NCI-H2196 (cell line): ENCODE measurements around the gene CMPK2.
"Not testable (repeated sequence)": the region's sequence is repeated elsewhere in the genome, so short reads cannot be mapped to it uniquely, and the experiment has no call there.

Experiments used
- DNase-seq: peaks from one replicate; lab custom pipeline; 2025; ENCODE audit not compliant: unreplicated experiment; lab: John Stamatoyannopoulos, UW

CMPK2 gene

DNA sequence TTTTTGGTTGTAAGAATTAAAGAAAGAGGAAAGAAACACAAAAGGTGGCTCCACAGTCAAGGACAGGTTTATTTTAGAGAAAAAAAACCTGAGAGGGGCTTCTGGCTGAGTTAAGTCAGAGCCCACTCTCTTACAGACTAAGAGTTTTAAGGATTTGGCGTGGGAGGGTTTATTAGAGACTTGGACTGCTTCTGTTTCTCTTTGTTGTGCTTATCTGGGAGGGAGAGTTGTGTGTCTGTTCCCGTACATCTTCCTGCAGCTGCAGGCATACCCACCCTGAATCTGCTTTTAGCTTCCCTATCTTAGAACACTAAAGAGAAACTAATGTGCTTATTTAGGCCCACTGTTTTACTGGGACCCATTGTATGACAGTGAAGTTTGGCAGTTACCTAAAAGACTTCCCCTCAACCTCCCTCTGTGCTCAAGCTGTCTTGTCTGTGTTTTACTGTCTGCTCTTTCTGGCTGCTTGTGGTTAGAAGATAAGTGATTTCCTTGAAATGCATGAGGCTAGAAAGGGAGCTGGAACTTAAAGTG, 14.6 kb upstream of the CMPK2 start:
- DNase-seq, result no peak

DNA sequence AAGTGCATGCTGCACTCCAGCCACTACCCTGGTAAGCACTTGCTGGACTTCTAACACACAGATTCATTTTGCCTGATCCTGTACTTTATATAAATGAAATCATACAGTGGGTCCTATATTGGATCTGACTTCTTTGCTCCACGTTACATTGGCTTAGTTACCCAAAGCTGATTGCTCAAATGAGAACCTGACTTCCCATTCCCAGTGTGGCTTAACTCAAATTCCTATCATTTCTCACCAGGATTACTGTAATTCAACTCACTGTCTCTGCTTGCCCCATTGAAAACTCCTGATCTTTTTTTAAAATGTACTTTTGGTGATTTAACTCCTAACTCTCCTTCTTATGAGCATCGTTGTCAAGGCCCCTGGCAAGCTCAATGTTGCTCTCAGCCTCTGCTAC, 13.3 kb upstream of the CMPK2 start:
- no peak for DNase-seq

DNA sequence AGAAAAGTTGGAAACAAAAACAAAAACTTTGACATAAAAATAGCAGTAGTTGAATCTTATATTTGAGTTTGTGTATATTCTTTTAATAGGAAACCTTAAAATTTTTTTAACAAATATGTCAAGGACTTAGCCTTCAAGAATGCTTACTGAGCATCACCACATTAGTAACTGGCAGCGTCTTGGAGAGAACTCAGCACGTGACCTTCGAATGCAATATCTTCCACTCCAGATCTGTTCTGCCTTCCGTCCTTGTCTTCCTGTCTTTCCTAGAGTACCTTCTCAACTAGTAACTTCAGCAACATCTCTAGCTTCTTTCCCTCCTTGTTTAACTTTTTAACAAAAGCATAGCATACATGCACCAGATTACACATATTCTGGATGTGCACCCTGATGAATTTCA, 12.8 kb upstream of the CMPK2 start:
- no peak for DNase-seq

DNA sequence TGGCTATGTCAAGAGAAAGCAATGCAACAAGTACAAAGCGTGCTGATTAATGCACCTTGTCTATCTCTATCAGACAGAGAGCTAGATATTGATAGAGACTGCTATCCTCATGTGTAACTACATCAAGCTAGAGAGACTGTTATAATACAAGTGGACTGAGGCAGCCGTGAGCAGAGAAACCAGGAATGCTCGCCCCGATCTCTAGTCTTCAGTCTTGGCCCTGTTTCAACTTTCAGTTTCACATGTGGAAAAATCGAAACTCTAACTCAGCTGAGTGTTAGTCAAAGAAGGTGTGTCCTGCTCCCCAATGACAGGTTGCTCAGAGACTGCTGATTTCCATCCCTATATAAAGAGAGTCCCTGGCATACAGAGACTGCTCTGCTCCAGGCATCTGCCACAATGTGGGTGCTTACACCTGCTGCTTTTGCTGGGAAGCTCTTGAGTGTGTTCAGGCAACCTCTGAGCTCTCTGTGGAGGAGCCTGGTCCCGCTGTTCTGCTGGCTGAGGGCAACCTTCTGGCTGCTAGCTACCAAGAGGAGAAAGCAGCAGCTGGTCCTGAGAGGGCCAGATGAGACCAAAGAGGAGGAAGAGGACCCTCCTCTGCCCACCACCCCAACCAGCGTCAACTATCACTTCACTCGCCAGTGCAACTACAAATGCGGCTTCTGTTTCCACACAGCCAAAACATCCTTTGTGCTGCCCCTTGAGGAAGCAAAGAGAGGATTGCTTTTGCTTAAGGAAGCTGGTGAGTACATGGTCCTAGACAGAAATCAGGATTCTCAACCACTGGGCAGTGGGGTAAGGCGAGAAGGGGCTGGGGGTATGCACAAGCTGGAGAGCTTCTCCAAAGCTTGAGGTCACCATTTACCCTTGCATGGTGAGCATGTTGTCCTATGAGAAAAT, 11.9 kb upstream of the CMPK2 start, which contains the start of gene RSAD2:
TSS of gene RSAD2 (plus strand) at position 376 of the 903 bp plus-strand sequence. CDS start at position 400, 24 bp downstream.
- peak; percentile 71 for DNase-seq

DNA sequence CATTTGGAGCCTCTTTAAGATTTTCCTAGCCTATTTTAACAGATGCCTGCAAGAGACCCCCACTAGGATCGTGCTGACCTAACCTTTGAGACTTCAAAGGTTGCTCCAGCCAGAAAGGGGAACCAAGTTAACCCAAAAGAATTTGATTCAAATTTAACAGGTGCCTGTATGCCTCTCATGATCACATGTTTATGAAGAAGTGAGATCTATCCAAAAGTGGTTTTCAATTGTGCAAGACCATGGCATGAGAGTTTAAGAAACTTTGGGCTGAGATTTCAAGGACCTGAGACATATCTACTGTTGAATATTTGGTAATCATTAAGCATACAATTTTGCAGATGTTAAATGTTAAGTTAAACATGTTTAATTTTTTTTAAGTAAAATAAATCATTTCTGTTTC, 10.6 kb upstream of the CMPK2 start:
- no peak for DNase-seq

DNA sequence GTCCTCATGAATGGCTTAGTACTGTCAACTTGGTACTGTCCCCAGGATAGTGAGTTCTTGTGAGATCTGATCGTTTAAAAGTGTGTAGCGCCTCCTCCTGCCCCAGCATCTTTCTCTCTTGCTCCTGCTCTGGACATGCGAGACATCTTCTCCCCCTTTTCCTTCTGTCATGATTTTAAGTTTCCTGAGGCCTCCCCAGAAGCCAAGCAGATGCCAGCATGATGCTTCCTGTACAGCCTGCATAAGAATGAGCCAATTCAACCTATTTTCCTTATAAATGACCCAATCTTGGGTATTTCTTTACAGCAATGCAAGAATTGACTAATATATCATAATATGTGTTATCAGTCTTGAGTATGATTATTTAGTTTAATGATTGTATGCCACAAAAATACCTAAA, 8.3 kb upstream of the CMPK2 start:
- no peak for DNase-seq

DNA sequence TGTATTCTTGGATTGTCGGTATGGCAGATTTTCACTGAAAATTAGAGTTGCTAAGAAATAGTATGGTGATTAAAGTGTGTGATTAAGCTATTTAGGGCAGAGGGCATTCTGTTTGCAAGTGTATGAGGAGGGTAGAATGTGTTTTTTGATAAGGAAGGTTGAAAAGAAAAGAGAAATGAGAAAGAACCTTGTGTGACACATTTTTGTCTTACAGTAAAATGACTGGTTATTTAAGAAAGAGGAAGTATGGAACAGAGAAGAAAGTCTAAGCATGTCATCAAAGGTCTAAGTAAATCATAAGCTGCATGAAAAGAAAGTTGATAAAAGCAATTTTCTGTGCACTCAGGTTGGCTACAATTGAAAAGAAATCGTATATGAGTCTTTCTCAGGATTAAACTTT, 6.7 kb upstream of the CMPK2 start:
- DNase-seq, result no peak

DNA sequence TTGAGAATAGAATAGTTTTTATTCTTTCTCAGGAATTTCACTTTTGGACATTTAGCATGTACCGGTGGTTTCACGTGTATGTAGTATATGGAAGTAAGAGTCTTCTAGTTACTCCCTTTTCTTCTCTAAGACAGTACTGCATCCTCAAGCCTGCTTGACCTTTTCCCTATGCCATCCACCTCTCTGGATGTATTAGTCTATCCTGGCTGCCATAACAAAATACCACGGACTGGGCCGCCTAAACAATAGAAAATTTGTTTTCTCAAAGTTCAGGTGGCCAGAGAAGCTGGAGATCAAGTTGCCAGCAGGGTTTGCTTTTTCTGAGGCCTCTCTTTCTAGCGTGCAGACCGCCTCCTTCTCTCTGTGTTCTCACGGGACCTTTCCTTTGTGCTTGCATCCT, 1.3 kb upstream of the CMPK2 start:
- no peak for DNase-seq

DNA sequence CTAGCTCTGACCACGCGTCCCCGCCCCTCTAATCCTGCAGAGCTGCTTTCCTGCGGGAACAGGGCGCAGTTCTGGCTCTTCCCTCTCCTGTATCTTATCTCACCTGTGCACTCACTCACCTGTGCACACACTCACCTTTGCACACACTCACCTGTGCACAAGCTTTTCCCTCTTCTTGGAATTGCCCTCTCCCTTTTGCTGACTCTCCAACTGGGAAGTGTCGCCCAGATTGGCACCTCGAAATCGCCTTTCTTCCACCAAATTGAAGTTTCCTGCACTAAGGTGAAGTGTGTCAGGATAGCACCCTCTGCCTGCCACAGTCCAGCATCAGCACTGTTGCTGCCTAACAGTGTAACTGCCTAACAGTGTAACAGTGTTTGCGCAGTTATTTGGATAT, 566 bp upstream of the CMPK2 start:
- DNase-seq, result peak; percentile 42

DNA sequence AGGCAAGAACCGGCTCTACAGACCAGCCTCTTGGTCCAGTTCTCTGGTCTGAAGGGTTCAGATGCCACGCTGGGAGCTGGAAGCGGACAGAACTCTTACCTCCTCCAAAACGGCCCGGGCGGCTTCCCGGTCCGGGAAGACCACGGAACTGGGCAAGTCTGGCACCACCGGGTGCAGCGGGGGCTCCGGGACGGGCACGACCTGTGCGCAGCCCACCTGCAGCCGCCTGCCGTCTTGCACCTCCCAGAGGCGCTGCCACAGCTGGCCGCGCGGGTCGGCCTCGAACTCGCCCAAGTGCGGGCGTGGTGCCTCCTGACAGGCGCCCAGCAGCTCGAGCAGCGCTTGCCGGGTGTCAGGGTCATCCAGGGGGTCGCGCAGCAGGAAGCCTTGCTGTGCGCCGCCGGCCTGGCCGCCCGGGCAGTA, 773 bp downstream of the CMPK2 start:
- DNase-seq, result peak; percentile 45

DNA sequence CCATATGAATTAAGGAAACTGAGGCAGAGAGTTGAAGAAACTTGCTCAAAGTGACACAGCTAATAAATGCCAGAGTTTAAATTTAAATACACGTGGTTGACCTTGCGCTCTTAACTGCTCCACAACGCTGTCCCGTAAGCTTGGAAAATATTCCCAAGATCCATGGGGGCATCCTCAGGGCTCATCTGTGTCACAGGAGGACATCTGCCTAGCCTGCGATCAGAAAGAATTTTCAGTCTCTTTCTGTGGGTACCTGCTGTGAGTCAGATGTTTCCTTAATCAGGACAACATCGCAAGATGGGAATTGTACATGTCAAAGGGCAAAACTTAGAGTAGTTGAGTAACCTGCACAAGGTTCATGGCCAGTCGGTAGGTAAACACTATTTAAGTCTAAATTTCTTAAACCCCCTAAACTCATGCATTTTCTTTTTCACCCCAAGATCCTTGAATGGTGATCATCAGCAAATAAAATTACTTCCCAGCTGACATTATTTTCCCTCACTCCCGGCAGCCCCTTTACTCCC, 1.4 kb downstream of the CMPK2 start:
- DNase-seq, result no peak

DNA sequence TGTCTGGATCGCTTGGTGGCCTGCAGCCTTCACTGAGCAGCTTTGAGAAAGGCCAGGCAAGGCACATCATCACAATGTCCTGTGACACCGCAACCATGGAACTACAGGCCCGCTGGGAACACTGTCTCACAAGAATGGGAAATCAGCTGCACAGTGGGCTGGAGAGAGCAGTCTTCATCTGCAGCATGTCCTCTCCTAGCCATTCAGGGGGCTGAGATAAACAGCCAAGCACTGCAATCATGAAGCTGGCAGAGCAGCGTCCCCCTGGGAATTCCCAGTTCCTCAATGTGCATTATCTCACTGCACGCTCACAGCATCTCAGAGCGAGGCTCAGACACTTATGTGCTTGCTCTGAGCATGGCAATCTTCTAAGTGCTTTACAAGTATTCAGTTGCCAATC, 1.9 kb downstream of the CMPK2 start:
- DNase-seq, result no peak

DNA sequence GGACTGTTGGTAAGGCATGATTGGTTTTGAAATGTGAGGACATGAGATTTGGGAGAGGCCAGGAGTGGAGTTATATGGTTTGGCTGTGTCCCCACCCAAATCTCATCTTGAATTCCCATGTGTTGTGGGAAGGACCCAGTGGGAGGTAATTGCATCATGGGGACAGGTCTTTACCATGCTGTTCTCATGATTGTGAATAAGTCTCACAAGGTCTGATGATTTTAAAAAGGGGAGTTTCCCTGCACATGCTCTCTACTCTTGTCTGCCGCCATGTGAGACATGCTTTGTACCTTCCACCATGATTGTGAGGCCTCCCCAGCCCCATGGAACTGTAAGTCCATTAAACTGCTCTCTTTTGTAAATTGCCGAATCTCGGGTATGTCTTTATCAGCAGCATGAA, 5.4 kb downstream of the CMPK2 start:
- DNase-seq, result no peak

DNA sequence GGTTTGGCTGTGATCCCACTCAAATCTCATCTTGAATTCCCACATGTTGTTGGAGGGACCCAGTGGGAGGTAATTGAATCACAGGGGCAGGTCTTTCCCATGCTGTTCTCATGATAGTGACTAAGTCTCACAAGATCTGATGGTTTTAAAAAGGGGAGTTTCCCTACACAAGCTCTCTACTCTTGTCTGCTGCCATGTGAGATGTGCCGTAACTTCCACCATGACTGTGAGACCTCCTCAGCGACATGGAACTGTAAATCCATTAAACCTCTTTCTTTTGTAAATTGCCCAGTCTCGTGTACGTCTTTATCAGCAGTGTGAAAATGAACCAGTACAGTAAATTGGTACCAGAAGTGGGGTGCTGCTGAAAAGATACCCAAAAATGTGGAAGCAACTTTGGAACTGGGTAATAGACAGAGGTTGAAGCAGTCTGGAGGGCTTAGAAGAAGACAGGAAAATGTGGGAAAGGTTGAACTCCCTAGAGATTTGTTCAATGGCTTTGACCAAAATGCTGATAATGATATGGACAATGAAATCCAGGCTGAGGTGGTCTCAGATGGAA, 7.2 kb downstream of the CMPK2 start:
- DNase-seq, result not testable (repeated sequence)

DNA sequence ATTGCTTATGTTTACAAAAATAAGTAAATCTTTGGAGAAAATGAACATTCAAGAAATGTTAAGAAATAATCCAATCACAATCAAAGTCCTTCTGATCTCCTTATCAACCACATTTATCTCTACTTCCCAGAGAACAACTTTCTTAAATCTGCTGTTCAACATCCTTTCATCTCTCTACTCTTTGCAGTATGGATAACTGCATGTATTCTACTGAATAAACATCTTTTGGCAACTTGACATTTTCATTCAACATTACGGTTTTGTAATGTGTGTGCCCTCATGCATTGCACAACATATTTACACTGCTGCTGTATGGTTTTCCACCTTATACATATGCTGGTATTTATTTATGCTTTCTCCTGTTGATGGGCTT, 9.2 kb downstream of the CMPK2 start:
- DNase-seq, result no peak

DNA sequence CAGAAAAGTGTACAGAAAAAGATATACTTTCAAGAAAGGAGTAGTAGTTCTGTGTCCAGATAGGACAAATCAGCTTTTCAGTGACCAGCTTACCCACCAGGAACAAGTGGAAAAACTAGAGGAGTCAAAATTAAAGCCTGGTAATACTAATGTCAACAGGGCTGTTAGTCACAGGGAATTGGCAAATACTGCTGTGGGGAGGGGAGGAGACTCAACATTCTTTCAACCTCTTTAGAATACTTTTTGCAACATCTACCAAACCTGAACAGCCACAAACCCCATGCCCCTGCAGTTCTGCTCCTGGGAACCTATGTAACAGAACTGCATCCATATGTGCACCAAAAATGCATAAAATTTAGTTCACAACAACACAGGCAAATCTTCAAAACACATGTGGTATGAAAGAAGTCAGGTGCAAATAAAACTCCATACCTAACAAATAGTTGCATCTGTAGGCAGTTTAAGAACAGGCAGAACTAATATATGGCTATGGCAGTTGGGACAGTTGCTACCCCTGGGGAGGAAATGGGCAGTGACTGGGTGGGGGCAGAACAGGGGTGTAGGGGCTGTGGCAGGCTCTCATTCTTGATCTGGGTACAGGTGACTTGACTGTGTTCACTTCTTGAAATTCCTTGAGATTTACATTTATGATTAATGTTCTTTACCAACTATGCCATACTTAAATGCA, 9.7 kb downstream of the CMPK2 start:
- no peak for DNase-seq

DNA sequence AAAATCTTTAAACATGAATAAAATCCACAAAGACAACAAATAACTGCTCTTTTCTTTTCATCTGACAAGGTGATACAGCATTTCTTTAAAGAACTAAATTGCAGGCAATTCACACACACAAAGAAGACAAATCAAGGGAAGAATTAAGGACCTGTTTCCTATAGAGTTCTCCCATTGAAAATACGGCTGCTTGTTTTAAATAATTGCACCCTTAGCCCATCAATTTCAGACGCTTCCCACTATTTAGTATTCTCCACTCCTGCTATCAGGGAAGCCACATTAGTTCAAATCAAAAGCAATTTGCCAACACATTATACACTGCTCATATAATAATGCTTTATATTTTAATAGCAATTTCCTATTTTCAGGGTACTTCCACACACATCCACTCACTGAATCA, 11.3 kb downstream of the CMPK2 start:
- DNase-seq, result no peak

DNA sequence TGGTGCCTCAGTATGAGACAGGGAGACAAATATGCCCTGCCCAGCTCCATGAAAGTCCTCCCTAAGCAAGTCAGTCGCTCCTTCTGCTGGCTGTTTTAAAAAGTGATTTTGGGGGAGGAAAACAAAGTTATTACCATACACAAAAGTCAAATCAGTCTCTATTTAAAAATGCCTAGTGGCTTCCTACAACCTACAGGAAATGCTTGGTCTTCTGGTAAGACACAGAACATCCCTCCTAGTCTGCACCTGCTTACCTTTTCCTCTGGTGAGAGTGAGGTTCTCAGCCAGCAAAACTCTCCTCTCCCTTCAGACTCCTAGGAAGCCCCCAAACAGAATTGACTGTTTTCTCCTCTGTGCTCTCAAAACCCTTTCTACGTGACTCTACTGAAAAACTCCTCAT, 13.5 kb downstream of the CMPK2 start:
- no peak for DNase-seq

DNA sequence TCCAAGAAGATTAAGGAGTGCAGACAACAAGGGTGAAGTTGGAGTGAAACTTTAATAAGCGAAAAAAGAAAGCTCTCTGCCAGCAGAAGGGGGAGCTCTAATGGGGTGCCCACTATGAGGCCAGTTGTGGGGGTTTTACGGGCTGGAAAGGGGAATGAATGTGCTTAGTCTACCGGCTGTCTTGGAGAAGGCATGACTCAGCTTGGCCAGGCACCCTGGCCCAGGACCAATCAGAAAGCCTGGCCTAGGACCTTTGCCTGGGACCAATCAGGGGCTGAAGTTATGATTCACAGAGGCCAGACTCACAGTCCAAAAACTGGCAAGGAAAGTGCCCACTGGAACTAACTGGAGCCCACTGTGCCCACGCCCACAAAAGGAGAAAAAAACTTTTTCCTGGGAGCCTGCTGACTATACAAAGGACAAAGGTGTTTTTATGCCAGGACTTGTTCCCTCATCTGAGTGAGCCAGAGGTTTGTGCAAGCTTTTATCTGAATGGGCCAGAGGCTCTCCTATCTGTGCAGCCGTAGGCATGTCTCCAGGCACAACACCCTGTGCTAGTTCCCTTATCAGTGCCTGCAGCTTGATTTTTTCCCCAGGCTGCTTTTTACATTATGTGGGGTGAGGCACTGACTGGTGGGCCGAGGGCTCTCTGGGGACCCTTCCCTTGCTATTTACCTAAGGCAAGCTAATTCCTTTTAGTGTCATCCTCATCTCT, 18.6 kb downstream of the CMPK2 start:
- no peak for DNase-seq

DNA sequence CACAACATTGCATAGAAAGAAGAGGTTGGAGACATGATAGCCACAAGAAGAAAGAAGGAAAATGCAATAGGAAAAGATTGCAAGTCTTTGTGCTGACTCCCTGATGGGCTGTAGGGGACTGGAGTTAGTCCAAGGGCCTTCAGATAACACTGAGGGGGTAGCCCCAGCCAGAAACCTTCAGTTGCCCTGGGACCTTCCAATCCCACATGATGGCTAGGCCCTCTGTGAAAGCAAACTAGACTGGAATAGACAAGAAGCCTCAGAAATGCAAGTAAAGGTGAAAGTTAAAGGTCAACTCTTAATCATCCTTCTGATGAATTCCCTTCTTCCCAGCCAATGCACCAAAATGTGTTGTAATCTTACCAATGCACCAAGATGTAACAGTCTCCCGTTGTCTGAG, 19.2 kb downstream of the CMPK2 start:
- no peak for DNase-seq

DNA sequence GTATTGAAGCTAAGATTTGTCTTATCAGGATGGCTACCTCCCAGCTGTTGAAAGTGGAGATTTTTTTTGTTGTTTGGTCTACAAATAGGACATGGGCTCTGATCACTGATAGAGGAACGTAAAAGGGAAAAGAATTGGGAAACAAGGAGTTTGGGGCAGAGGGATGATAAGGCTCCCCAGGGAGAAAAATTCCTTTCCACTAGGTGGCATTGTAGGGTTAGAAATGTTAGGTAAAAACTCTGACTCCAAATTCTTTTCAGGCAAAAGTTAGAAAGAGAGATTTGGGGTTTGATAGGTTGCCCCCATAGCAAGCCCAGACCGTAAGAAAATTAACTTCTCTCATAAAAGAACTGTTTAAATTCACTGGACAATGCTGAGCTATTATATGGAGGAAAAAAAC, 19.8 kb downstream of the CMPK2 start:
- no peak for DNase-seq
